HG03442 (cell line): ENCODE results near the gene SPATS2.

ENCODE experiments used
- ATAC-seq: cut with Tn5 transposase; IDR thresholded peaks from one replicate; pipeline ENCODE4 v1.9.1; 2021; ENCODE audit warnings: mild to moderate bottlenecking, moderate library complexity; ENCODE audit not compliant: unreplicated experiment

Gene SPATS2

DNA sequence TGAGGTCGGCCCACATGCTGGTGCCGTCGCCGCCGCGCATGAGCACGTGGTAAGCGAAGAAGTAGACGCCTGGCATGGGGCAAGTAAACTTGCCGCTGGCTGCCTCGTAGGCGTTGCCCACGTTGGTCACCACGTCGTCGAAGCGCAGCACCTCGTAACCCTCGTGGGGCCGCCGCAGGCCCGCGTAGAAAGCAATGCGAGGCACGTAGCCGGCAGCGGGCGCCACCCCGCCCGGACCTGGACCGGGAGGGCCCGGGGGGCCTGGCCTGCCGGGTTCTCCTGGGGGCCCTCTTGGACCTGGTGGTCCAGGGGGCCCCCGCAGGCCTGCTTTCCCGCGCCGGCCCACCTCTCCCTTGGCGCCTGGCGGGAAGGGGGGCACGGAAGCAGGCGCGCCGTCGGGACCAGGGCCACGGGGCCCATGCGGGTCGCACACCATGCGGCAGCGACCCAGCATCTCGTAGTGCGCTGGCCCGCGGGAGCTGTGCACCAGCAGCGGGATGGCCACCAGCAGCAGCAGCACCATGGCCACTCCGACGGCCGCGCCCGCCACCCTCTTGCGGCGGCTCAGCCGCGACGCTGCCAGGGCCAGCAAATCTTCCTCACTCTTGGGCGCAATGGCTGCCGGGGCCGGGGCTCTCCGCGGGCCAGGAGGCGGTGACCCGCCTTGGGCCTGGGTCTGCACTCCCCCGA is 31.2 kb upstream of the SPATS2 start:
- ATAC-seq: no peak

DNA sequence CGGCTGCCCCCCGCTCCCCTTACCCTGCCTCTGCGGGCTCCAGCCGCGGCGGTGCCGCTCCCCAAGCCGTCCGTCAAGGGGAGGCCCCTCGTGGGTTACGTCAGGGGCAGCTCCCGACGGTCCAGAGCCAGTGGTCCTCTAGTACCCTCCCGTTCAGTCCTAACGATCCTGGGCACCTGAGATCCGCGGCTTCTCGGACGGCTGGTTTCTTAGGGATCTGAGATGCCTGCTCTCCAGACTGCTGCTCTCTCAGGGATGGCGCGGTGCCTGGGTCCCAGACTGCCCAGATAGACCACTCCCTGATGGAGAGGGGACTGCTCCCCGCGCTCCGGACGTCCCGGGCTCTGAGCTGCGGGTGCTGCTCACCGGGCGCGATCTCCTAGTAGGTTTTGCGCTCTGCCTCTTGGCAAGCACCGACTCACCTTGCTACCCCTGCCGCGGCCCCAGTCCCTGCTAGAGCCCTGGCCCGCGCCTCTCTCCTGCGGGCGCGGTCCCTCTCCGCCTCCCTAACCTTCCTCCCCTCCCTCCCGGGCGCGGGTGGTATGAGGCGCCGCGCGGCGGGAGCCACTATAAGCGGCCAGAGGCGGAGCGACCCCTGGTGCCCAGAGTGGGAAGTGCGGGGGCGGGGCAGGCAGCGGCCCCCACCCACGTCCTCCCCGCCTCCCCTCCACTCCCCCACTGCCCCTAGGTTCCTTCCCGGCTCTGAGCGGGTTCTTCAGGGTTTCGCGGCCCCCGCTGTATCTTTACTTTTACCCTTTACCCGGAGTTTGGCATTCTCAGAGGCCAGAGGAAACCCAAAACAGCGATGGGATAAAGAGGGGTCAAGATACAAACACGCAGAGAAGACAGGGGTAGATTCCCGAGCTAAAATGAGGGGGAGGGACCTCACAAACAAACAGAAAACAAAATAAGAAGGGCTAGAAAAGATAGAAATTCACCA is 30.3 kb upstream of the SPATS2 start, which contains the start of gene C1QL4:
Gene C1QL4, minus strand, starts transcription at position 544 of the 940 bp plus-strand sequence. CDS start 711 bp downstream, outside the sequence.
- ATAC-seq: peak; percentile 61

DNA sequence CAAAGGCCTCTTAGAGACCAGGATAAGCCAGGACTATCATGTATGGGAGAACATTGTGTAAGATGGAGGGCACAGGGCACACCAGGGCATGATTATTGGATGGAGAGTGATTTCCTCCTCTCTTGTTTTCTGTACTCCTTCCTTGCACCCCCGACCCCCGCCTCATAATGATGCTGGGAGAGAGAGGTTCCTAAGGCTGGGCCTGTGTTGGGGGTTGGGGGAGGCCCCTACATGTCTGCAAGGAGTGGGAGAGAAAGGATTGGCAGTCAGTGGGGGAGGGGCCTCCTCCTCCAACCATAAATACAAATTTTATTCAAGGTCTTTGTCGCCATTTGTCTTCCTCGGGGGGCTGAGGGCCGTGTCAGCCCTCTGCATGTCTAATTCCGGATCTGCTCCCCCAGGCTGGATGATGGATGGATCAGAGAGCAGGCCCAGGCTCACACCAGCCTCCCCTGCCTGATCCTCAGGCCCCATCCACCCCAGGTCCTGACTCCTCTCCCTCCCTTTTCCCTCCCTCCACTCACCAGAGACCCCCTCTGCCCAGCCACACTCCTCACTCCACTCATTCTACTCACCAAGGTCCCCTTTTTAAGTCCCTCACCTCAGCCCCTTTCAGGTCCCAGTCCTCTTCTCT is 28.3 kb upstream of the SPATS2 start:
- ATAC-seq: no peak

DNA sequence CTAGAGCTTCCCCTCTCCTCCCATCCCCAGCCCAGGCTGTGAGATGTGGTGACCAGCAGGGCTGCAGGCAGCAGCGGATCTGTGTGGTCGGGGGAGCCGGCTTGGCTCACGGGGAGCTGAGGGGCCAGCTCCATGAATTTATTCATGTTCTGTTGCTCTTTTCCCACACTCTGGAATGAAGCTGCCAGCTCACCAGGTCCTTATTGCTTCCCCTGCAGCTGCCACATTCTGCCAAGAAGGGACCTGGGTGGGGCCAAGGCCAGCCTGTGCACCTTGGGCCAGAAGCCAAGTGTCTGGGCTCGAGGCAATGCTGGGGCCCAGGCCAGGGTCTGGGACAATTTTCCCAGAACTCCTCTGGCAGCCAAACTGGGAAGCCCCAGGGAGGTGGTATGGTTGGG is 27.8 kb upstream of the SPATS2 start:
- no peak for ATAC-seq

DNA sequence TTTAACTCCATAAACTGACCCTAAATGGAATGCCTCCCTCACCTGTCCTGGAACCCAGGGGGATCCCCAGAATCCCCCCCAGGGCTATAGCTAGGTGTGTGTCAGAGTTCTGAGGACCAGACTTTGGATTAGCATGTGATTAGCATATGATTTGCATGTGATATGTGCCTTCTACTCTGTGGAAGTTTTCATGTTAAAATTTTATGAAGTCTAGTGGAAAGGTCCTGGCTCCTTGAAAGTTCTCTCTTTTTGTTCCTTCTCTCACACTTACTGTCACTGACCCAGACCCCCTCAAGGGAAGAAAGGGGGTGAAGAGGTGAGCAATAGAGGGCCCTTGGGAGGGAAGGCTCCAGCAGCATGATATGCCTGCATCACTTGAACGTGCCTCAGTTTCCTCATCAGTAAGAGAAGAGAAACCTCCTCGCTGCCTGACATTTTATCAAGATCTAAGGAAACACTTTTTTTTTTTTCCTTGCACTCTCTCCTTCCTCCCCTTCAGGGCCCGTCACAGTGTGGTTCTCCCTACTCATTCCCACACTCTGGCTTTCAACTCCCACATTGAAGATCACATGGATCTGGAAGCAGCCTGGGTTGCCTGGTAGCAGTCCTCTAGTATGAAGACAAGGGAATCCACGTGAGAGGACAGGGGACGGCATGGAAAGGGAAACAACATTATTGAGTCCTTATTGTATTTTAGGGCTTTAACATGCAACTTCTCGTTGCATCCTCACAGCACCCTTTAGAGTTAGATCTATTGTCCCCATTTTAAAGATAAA is 27.0 kb upstream of the SPATS2 start:
- ATAC-seq: no peak

DNA sequence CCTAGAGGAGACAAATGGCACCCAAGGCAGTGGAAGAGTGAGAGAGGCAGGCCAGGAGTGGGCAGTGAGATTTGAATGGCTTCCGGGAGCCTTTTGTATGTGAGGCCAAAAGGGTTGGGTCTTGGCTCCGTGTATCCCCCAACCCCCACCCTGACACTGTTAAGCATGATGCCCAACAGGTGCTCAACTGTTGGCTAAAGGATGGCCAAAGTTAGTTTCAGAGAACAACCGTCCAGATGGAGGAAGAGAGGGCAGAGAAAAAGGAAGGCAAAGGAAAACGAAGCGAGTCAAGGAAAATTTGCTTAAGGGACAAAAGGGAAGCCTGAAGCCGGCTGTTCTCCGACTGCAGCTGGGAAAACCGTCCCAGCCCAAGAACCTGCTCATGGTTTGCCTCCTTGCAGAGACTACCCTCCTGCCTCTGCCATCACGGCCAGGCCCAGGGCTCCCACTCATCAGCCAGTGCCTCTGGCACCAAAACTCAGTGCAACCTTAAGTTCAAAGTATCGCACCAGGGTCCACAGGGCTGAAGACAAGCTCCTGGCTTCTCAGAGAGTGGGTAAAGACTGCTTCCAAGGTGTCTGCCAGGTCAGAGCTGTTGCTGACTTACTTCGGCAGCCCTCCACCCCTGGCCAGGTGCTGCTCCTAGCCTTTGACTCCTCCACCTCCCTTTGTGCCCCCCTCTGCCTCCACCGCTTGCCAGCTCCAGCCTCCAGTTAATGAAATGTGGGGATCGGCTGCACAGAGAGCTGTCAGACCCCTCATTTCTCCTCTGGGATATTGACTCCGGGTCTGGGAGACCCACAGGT is 26.1 kb upstream of the SPATS2 start:
- ATAC-seq: no peak

DNA sequence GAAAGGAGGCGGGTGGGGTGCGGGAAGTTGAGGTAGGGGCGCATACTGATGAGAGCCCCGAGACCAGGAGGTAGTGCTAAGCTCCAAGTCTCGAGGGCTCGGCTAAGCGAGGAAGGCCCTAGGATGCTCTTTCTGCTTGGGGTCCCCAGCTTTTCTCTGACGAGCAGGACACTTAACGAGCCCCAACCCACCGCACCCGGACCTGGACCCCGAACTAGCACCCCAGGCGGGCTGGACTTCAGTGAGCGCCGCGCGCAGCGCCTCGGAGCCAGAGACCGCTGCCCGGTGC is 25.5 kb upstream of the SPATS2 start:
- ATAC-seq: no peak

DNA sequence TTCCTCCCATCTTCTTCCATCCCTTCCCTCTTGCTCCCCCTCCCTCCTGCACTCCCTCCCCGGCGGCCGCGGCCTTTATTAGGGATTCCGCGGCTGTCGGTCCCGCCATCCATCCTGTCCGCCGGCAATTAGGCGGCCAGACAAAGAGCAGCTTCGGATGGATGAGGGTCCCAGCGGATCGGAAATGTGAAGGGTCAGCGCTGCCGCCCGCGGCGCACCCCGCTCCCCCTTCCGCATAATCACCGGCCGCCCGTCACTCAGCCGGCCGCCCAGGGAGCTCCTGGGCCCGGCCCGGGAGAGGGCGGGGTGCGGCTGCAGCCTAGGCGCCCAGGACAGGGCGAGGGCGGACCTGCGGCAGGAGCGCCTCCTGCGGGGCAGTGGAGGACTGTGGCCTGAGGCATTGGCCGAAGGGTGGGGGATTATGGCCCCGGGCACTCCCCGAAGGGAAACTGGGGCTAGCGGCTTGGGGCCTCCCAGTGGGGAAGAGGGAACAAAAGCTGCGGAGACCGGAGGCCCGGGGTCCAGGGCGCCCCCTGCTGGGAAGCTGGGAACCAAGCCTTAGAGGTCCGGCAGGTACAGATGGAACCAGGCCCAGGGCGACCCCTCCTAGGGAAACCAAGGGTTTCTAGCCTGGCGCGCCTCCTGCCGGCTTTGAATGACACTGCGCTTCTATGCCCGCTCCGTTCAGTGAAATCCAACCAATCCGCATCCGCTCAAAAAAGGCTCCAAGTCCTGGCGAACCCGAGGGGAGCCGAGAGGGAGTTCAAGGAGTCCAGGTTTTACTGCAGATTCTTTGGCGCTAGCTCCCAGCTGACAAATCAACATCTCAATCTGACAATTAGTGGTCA is 25.0 kb upstream of the SPATS2 start:
- ATAC-seq: peak; percentile 58

DNA sequence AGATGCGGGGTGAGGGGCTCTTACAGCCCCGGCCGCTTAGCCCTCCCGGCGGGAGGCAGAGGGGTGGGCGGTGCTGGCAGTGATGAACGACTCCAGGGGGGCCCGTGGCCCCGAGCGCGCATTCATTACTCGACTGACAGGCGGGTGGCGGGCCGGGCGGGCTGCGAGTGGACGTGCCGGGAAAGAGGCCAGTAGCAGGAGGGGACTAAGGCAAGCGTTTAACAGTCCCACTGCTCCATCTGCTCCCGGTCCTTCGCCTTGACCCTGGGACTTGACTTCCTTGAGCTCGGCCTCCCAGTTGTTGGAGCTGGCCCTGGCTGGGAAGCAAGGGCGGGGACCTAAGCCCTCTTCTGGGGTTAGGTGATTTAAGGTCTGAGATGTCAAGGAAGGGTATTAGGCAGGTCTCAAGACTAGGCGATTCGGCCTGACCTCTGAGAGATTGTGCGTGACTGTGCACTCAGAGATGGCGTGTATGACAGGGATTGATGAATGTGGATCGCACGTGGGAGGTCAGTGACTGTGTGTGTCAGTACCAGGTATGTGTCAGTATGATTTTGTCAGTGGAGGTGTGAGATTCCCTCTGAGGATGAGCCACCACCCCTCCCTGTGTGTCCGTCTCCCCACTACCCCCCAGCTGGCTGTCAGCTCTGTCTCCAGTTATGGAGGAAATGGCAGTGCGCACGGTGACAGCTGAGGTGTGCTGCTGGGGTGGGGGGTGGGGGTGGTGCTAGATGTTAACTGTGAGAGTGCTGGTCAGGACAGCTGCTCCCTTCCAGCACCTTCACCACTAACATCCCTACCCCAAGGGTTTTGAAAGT is 24.1 kb upstream of the SPATS2 start:
- no peak for ATAC-seq

DNA sequence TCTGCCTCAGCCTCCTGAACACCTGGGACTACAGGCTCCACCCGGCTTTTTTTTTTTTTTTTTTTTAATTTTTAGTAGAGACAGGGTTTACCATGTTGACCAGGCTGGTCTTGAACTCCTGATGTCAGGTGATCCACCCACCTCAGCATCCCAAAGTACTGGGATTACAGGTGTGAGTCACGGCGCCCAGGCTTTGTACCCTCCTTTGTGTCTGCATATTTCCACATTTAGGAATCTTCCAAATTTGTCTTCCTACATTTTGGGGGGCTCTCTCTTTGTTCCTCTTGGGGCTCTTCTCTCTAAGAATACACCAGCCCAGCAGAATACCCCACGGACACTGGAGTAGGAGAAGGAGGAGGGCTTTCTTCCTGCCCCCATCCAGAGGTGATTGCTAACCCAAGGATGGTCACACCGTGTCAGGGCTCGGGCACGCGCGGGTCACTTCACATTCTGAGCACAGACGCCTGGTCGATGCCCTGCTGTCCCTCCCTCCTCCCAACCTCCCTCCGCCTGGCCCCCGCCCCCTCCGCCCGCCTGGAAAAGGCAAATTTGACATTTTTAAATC is 22.7 kb upstream of the SPATS2 start:
- no peak for ATAC-seq

DNA sequence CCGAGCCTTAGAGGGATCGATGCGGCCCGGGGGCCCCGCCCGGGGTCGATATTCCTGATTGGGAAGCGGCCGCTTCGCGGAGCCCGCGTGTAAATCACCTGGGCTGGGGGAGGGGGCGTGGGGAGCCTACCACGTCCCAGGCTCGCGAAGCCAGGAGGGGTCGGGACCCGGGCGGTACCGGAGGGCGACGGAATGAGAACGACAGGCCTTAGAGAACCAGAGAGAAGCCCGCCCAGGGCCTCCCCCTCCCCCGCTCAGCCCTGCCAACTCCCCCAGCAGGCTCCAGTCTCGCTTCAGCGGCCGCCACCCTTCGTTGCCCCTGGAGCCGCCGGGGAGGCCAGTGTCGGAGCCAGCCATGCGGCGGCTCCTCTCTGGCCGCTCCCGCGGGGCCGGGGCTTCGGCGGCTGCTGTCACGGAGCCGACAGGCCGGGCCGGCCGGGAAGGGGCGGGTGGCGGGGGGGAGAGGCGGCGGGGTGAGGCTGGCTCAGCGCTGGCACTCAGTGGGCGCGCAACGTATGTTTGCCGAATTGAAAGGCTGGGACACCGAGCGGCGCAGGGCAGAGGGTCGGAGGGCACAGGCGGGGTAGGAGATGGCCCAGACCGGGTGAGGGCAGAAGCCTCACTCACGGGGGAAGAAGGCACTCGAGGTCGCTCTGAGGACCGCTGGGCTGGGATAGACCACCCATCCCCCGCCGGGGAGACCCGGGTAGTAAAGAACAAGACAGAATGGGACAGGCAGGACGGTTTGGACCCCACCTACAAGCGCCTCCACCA is 22.0 kb upstream of the SPATS2 start:
- no peak for ATAC-seq

DNA sequence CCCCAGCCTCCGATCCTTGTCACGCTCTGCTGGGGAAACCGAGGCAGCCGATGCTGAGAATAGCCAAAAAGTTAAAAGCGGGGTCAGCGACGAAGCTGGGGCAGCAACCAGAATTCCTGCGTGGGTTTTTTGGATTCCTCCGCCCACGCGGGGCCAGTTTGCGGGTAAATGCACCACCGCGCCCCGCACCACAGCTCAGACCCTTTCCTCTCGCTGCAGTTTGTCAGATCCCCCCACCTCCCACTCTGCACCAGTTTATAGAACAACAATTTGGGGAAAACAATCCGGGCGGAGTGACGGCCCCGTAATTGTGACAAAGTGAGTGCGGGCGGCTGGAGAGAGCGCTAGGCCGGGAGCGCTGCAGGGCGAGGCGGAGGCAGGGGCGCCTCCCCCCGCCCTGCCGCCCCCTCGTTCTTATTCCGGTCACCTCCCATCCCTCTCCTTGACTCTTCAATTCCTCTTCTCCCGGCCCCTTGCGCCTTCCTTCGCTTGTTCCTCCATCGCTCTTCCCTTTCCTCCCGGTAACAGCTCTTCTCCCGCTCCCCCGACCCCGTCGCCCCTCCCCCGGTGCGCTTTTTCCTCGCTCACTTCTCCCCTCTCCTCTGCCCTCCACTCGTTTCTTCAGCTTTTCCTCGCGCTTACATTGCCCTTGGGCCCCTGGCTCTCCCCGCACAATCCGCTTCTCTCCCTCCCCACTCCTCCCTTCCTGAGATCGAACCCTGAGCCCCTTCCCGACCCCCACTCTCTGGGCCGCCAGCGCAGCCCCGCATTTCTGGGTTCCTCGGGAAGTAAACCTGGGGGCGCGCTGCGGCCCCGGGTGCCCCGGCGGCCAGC is 21.2 kb upstream of the SPATS2 start:
- ATAC-seq: no peak

DNA sequence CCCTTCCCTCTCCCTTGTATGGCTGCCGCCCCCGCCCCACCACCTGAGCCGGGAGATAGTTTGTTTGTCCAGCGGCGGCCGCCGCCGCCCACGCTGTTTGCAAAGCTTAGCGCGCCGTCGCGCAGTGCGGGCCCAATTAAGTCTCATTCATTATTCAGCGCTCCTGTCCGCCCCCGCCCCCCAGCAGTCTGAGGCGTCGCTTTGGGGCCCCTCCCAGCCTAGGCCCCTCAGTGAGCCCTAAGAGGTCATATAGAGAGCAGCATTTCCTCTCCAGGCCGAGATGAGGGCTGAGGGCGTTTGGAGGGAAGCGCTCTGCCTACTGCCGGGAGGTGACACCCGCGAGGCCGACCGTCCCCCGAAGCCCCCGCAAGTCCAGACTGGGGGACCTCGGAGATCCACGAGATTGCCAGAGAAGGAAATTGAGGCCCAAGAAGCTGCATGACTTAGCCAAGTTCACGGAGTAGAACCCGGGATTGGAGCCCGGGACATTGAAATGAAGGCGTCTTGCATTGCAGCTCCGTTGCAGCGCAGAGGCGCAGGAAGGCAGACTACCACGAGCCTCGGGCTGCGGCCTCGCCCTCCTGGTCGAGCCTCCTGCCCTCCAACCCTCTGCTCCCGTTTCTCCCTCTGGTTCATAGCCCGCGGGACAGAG is 20.5 kb upstream of the SPATS2 start, which contains the start of gene DNAJC22:
Gene DNAJC22, plus strand, starts transcription at position 230 of the 652 bp plus-strand sequence. CDS start 1,985 bp downstream, outside the sequence.
- ATAC-seq: no peak

DNA sequence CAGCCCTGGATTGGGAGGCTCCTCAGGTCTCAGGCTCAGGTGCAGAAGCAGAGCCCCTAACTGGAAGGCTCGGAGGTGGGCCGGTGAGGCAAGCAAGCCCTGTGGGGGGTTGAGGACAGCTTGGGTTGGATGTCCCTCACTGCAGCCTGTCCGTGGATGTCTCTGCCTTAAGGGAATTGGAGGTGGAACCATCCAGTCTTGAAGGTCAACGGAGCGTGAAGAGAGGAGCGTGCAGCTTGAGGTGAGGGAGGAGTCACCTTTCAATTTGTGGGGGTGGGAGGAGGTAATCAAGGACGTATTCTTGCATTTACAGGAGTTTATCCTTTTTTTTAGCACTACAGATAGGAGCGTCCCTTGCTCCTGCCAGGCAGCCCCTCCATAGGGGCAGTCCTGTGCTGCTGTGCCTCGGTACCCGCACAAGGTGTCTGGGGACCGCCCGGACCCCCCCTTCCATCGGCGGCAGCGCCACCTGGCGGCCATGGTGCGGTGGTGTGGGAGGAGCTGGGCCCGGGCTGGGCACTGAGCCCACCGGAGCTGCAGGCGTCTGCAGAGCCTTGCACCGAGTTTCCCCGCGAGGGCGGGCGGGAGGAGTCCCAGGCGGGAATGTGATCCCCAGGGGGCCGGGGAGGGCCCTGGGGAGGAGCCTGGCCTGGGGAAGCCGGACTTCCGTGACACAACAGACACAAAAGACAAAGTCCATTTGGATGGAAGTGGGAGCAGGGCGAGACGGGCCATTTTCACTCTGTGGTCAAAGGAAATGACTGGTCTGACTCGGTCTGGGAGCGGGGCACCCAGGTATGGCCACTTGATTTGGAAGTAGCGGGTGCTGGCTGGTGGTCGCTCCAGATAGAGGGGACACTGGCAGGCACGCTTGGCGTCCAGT is 19.7 kb upstream of the SPATS2 start:
- ATAC-seq: no peak

DNA sequence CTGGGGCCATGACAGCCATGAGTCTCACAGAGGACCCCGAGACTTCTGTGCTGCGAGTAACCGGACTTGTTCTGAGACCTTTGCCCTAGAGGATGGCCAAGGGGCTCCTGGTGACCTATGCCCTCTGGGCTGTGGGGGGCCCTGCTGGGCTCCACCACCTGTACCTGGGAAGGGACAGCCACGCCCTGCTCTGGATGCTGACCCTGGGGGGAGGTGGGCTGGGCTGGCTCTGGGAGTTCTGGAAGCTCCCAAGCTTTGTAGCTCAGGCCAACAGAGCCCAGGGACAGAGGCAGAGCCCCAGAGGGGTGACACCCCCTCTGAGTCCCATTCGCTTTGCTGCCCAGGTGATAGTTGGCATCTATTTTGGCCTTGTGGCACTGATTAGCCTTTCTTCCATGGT is 18.5 kb upstream of the SPATS2 start:
- no peak for ATAC-seq
